ENCODE data around the gene MDM1. TPM values are rescaled to one million over a fixed set of nuclear protein-coding genes. Genes with fewer than 3 reads are reported as not detected.

Gene MDM1
- total and polyA plus RNA-seq, 2 experiments from 2014 or later, result 13.6 to 18.9 TPM

GRCh38 chr12:68291396-68292036 is 40.6 kb downstream of the MDM1 start:
- Histone ChIP-seq H2AFZ (no peak overlapping the region), H3K36me3 (ENCODE audit: insufficient read depth) (no peaks in the 10 kb centered on the region), H3K79me2 (replicated peaks; ENCODE audit: insufficient read depth) (no peaks in the 10 kb centered on the region), H3K4me3 (no peak overlapping the region), H3K4me2 (no peak overlapping the region), H4K20me1 (replicated peaks; ENCODE audit: insufficient read depth) (no peaks in the 10 kb centered on the region), H3K27me3 (ENCODE audit: insufficient read depth) (no peaks in the 10 kb centered on the region), H3K4me1 (ENCODE audit: insufficient read depth) (no peaks in the 10 kb centered on the region), H3K27ac (ENCODE audit: low read depth) (no peak overlapping the region), H3K9me2 (ENCODE audit: insufficient read depth) (no peaks in the 10 kb centered on the region), H3F3A (replicated peaks; ENCODE audit: low read depth) (no peaks in the 10 kb centered on the region)
- Mint-ChIP-seq H3K27ac (no peak overlapping the region), H3K9me3 (no peaks in the 10 kb centered on the region), H3K4me3 (no peak overlapping the region), H3K27me3 (ENCODE audit: insufficient read depth, low read depth, poor library complexity) (no peaks in the 10 kb centered on the region), H3K36me3 (ENCODE audit: low read depth) (no peaks in the 10 kb centered on the region), H3K4me1 (peaks cover 3% of the 10 kb centered on the region; the same call in 2 of the 3 replicates)
- no peak for DNase-seq (ENCODE audit: low spot score)
- ATAC-seq, result no peak
- TF ChIP-seq, protein P1, sequence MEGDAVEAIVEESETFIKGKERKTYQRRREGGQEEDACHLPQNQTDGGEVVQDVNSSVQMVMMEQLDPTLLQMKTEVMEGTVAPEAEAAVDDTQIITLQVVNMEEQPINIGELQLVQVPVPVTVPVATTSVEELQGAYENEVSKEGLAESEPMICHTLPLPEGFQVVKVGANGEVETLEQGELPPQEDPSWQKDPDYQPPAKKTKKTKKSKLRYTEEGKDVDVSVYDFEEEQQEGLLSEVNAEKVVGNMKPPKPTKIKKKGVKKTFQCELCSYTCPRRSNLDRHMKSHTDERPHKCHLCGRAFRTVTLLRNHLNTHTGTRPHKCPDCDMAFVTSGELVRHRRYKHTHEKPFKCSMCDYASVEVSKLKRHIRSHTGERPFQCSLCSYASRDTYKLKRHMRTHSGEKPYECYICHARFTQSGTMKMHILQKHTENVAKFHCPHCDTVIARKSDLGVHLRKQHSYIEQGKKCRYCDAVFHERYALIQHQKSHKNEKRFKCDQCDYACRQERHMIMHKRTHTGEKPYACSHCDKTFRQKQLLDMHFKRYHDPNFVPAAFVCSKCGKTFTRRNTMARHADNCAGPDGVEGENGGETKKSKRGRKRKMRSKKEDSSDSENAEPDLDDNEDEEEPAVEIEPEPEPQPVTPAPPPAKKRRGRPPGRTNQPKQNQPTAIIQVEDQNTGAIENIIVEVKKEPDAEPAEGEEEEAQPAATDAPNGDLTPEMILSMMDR (conservative IDR thresholded peaks at IDR 0.05; ENCODE audit: low read depth in 2 of 2), result no peak
- TF ChIP-seq ETS1 (IDR thresholded peaks at IDR 0.05), result no peak
- TF ChIP-seq ZNF331 (CRISPR knock-in tag; IDR thresholded peaks at IDR 0.05; ENCODE audit: low read depth), result no peak
- TF ChIP-seq, protein P2, sequence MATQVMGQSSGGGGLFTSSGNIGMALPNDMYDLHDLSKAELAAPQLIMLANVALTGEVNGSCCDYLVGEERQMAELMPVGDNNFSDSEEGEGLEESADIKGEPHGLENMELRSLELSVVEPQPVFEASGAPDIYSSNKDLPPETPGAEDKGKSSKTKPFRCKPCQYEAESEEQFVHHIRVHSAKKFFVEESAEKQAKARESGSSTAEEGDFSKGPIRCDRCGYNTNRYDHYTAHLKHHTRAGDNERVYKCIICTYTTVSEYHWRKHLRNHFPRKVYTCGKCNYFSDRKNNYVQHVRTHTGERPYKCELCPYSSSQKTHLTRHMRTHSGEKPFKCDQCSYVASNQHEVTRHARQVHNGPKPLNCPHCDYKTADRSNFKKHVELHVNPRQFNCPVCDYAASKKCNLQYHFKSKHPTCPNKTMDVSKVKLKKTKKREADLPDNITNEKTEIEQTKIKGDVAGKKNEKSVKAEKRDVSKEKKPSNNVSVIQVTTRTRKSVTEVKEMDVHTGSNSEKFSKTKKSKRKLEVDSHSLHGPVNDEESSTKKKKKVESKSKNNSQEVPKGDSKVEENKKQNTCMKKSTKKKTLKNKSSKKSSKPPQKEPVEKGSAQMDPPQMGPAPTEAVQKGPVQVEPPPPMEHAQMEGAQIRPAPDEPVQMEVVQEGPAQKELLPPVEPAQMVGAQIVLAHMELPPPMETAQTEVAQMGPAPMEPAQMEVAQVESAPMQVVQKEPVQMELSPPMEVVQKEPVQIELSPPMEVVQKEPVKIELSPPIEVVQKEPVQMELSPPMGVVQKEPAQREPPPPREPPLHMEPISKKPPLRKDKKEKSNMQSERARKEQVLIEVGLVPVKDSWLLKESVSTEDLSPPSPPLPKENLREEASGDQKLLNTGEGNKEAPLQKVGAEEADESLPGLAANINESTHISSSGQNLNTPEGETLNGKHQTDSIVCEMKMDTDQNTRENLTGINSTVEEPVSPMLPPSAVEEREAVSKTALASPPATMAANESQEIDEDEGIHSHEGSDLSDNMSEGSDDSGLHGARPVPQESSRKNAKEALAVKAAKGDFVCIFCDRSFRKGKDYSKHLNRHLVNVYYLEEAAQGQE (IDR thresholded peaks at IDR 0.05; ENCODE audit: unreplicated experiment), result no peak
- TF ChIP-seq, protein P3, sequence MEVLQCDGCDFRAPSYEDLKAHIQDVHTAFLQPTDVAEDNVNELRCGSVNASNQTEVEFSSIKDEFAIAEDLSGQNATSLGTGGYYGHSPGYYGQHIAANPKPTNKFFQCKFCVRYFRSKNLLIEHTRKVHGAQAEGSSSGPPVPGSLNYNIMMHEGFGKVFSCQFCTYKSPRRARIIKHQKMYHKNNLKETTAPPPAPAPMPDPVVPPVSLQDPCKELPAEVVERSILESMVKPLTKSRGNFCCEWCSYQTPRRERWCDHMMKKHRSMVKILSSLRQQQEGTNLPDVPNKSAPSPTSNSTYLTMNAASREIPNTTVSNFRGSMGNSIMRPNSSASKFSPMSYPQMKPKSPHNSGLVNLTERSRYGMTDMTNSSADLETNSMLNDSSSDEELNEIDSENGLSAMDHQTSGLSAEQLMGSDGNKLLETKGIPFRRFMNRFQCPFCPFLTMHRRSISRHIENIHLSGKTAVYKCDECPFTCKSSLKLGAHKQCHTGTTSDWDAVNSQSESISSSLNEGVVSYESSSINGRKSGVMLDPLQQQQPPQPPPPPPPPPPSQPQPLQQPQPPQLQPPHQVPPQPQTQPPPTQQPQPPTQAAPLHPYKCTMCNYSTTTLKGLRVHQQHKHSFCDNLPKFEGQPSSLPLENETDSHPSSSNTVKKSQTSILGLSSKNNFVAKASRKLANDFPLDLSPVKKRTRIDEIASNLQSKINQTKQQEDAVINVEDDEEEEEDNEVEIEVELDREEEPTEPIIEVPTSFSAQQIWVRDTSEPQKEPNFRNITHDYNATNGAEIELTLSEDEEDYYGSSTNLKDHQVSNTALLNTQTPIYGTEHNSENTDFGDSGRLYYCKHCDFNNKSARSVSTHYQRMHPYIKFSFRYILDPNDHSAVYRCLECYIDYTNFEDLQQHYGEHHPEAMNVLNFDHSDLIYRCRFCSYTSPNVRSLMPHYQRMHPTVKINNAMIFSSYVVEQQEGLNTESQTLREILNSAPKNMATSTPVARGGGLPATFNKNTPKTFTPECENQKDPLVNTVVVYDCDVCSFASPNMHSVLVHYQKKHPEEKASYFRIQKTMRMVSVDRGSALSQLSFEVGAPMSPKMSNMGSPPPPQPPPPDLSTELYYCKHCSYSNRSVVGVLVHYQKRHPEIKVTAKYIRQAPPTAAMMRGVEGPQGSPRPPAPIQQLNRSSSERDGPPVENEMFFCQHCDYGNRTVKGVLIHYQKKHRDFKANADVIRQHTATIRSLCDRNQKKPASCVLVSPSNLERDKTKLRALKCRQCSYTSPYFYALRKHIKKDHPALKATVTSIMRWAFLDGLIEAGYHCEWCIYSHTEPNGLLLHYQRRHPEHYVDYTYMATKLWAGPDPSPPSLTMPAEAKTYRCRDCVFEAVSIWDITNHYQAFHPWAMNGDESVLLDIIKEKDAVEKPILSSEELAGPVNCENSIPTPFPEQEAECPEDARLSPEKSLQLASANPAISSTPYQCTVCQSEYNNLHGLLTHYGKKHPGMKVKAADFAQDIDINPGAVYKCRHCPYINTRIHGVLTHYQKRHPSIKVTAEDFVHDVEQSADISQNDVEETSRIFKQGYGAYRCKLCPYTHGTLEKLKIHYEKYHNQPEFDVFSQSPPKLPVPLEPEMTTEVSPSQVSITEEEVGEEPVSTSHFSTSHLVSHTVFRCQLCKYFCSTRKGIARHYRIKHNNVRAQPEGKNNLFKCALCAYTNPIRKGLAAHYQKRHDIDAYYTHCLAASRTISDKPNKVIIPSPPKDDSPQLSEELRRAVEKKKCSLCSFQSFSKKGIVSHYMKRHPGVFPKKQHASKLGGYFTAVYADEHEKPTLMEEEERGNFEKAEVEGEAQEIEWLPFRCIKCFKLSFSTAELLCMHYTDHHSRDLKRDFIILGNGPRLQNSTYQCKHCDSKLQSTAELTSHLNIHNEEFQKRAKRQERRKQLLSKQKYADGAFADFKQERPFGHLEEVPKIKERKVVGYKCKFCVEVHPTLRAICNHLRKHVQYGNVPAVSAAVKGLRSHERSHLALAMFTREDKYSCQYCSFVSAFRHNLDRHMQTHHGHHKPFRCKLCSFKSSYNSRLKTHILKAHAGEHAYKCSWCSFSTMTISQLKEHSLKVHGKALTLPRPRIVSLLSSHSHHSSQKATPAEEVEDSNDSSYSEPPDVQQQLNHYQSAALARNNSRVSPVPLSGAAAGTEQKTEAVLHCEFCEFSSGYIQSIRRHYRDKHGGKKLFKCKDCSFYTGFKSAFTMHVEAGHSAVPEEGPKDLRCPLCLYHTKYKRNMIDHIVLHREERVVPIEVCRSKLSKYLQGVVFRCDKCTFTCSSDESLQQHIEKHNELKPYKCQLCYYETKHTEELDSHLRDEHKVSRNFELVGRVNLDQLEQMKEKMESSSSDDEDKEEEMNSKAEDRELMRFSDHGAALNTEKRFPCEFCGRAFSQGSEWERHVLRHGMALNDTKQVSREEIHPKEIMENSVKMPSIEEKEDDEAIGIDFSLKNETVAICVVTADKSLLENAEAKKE (CRISPR knock-in tag; IDR thresholded peaks at IDR 0.05), result no peak
- TF ChIP-seq NANOG (IDR thresholded peaks at IDR 0.05; ENCODE audit: borderline replicate concordance), result no peak
- no peak for TF ChIP-seq POLR2AphosphoS5 (IDR thresholded peaks at IDR 0.05; ENCODE audit: low read depth)
- no peak for TF ChIP-seq EZH2phosphoT487 (IDR thresholded peaks at IDR 0.05; ENCODE audit: unreplicated experiment)
- no peak for TF ChIP-seq CREB1 (CRISPR knock-in tag; IDR thresholded peaks at IDR 0.05; ENCODE audit: low read depth)

Data from GM23338 (cell line).